GM18517 (cell line): ENCODE data around the gene NIN.

Source experiments
- ATAC-seq: cut with Tn5 transposase; IDR thresholded peaks from one replicate; pipeline ENCODE4 v1.9.1; 2021; ENCODE audit warnings: mild to moderate bottlenecking, moderate library complexity; ENCODE audit not compliant: unreplicated experiment

Gene NIN

DNA sequence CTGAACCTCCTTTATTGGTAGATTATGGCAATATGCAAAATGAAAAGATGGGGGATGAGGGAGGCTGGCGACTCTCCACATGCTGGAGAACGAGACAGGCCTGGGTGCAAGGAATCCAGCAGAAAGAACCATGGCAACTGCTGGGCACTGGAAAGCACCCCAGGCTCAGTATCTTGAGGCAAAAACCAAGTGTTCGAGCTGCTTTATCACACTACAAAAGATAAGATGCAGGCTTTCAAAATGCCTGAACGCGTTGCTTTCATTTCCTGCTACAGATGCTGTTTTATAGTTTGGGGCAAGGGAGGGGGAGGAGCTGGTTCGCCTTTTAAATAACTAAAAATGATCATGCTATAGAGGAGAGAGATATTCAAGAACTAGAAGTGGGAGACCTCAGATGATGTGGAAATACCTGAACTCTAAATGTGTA is 38.9 kb downstream of the NIN start:
- no peak for ATAC-seq

DNA sequence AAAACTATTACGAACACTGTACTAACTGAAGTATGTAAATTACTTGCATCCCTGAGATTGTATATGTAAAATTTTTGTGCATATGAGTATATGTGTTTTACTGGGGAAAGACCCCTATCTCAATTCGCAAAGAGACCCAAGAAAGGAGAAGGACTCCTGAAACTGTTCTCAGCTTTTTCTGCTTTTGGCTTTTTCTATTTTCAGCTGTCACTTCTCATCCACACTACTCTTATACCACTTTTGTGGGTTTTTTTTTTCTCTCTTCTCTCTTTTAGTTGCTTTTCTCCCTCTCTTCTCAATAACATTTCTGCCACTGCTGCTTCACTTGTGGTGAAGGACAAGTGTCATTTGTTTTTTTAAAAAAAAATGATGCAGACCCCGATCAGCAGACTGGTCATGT is 39.8 kb downstream of the NIN start:
- no peak for ATAC-seq

DNA sequence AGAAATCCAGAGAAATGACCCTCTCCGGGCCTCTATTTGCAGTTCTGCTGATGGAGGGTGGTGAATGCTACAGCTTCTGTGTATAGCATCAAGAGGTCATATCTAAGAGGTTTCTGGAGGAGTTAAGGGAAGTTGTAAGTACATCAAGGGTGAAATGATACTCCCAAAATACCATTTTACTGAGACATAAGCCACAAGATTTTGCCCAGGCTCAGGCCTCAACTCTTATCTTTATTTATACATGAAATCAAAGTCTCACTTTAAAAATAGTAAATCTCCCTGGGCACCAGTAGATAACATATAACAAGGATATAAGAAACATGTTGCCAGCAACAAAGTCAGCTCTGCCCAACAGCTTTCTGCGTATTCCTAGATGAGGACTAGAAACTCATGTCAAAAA is 40.4 kb downstream of the NIN start:
- ATAC-seq = no peak

DNA sequence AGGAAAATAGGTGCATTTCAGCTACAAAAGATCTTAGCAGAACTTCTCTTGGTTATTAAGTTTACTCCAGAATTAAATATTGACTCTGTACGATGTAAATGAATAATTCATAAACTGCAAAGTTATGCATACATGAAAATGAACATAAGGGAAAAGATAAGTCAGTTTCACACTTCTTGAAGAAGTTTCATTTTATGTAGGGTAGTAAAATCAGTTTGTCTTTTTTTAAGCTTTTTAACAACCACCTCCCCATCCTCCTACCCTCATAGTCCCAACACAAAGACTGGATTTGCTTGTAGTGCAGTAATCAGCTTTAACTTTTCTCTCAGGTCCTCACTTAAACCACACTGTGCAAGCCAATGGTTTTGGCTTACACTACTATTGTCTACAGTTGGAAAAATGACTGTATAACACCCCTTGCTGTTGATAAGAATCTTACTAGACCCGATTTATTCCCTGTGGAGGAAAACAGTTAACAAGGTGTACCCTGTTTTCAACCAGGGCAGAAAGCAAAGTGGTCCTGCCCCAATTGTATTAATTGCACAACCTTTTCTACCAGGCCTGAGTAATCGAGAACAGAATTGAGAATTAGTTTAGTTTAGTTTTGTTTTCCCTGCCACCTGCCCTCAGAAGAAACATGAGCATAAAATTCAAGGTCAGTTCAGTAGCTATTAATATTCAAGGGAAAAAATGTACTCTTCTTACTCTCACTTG is 44.1 kb downstream of the NIN start:
- ATAC-seq = no peak

DNA sequence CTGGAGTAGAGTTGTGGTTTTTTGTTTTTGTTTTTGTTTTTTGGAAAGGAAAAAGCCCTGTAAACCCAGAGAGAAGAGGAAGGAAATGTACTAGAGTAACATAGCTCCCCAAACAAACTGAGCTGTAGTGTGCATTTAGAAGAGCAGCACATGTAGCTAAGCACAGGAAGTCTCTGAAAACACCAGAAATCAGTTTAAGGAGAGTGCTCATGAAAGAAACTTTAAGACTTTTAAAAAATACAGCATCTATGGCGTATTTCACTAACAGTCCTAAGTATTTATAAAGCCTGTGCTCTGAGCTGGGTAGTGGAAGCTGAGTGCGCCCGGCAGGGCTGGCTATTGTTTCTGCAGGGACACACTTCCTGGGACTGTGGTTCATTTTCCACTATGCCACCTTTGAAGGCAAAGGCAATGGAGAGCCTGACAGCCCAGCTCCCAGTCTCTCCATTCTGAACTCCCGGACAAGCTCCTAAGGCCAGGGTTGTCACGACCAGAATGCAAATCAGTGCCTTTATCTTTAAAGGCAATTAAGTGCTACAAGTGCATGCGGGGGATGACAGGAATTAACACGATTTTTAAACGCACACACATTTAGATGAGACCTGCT is 45.4 kb downstream of the NIN start:
- ATAC-seq = no peak

DNA sequence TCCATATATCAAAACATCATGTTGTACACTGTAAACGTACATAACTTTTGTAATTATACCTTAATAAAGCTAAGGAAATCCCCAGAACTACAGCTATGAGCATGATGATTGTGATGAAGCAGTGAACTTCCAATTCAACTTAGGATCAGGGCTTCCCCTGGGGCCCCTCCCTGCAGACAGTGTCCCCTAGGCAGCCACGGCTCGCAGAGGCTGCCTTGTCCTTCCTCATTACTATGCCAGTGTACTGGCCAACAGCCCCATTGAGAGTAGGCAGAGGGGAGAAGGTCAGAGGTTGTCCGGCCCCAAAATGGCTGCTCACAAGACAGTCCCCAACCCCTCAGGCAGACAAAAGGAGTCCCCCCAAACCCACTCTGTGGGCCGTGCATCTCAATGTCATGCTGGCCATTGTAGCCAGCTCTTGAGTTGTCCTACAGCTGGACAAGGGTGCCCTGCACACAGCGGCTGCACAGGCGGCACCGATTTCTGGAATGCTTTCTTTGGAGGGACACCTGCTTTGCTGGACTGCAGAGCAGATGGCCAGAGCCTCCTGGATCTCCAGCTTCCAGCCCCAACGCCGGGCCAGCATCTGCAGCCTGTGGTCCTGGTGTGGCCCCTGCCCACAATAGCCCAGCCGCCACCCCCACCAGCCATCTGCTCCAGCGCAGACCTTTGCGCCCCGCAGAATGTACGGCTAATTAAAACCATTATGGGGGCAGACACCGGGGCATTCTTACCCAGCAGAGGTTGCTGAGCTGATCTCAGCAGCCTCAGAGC is 46.1 kb downstream of the NIN start:
- no peak for ATAC-seq

DNA sequence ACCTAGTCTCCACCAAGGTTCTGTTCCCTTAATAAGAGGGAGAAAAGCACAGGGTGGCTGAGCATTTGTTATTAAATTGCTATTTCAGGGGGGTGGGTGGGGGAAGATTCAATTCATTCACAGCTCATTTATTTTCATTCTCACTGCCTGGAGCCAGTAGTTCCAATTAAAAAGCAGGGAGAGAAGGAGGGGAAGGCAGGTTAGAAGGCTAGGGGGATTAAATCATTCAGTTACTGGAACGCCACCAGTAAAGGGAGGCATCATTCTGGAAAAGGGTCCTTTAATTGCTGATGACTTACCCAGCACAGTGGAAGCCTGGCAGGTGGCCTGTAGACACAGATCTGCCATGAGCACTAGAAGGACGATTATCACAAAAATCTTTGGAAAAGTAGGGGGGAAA is 47.4 kb downstream of the NIN start:
- no peak for ATAC-seq

DNA sequence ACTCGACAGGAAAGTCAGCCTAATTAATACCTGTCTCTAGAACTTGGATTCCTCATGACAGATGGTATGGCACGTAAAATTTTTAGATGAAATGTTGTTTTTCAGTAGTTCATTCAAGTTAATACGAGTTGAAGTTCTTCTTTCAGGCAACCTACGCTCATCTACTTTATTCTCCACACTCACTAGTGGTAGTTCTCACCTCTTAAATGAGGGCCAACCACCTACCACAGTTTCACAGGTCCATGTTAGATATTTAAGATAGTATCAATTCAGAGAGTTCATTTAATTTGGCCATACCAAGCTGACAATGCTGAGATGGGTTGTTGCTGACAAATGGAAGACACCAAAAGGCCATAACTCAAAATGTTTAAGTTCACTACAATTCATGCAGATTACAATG is 50.6 kb downstream of the NIN start:
- ATAC-seq = no peak

DNA sequence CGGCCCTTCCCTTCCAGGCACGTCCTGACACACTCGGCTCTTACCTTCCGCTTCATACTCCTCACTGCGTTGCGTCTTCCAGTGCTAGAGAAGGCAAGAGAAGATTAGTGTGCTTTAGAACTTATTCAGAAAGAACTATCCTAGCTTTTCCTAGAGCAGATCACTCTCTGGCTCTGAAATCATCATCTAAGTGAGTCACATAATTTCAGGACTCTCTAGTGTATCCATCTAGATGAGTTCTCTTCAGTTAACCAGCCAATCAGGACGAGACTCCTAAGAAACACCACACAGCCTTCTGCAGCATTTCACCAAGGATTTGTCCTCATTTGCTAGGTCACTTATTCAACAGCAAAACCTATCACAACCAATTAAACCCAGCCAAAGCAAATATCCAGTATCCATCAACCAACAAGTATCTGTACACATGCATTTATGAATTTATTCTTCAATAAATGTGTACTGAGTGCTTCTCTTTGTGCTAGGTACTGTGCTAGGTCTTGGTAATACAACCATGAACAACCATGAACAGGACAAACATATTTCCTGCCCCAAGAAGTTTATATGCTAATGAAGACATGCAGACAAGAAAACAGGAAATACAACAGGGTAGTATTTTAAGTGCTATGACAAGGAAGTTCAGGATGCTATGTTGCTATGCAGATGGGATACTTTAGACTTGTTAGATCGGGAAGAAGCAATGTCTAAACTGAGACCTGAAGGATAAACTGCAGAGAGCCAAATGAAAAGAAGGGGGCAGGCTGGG is 52.1 kb downstream of the NIN start:
- no peak for ATAC-seq

DNA sequence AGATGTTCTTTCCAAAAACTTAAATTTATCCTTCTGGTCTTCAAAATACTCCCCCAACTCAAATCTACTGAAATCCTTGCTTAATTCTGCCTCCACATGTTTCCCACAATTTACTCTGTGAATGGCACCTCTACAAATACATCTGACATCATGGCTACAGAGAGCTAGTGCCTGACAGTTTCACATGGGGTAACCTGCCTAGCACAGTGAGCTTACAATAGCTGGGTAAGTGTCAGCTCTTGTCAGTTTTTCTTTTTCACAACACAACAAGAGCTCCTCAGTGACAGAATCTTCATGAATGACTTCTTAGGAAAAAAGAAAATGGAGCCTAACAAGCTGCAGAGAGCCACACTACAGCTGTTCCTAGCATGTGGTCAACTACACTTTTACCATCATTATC is 54.4 kb downstream of the NIN start:
- ATAC-seq = no peak

DNA sequence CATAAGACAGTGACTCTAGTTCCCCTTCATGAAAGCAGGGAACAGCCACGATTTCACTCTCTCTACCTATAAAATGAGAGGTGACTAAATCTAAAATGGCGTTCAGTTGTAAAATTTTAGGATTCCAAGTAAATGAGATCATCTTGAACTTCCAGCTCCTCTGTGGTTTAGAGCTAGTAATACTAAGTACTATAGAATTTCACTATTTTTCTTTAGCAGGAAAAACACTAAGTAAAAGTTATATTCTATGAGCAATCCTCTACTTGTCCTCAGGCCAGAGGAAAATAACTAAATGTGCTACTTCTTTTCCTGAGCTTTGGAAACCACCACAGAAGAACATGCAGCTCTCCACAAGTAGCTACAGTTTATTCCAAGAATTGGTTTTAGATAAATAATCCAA is 55.6 kb downstream of the NIN start:
- ATAC-seq = no peak

DNA sequence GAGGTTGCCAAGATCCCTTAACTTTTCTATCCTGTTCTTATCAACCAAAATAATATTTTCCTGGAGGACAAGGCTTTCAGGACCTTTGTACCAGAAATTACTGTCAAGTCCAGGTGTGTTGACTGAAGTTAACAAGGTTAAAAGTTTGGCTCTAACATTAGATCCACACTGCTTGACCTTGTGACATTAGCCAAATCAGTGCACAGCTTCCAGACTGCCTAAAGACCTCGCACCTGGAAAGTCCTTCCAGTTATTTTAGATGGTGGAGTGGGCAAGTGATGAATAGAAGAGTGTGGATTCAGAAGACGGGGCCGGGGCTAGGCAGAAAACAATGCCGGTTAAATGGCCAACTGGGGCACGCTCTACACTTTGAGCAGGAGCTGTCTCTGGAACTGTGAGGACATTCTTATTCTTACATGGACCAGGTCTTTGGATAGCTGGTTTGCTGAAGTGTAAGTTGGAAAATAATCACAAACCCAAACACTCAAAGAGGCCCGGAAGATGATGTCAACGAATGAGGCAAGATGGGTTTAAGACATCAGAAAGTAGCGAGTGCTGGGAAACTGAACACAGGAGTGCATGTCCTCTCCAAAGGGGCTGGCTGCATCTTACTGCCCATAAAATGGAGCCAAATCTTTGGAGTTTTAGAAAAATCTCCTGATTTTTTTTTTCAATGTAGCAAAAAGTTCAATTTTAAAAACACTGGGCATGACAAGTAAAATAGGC is 56.3 kb downstream of the NIN start:
- no peak for ATAC-seq

DNA sequence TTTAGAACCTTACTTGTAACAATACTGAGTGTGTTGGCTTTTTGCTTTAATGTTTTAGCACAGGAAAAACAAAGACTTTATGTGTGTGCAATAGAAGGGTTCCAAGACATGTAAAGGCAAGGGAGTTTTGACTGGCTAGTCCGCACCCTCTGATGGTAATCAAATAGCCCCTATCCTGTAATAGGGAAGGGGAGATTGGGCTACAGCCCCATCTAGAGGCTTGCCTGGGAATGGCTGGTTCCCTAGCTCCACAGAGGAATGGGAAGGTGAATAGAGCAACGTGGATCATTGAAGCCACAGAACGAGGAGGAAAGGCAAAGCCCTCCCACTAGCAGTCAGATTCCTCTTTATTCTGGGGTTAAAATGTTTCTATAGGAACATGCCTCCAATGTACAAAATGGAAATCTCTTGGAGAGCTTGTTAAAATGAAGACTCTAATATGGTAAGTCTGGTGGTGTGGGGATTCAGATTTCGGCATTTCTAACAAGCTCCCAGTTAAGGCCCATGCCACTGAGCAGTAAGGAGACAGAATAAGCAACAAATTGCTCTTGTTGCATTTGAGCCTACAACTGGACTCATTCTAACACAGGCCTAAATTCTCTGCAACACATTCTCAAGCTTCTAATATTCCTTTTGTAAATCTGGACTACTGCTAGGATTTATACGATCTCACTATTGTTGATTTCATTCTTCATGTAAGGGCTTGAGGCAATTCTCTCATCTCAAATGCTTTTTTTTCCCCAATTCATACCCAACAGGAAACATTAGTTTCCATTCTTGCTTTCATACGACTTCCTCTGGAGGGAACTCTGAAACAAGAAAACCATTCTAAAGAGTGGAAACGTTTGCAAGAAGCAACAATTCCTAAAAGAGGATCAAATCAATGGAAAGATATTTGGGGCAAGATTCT is 57.1 kb downstream of the NIN start:
- ATAC-seq = no peak

DNA sequence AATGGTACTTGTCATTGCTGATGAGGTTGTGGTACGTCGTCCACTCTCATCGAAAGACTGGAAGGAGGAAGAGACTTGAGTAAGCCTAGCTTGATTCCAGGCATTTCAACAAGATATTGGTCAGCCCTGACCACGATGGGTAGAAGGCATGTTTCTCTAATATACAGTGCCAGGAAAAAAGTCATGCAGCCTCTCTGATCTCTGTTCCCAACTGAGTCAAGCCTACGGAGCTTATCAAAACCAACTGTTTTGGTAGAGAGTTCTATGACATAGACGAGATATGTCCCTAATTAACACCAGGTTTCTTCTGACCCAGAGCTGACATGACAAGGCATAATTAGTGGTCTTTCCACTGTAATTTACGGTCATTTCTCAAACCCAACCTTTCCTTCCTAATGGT is 58.5 kb downstream of the NIN start:
- no peak for ATAC-seq

DNA sequence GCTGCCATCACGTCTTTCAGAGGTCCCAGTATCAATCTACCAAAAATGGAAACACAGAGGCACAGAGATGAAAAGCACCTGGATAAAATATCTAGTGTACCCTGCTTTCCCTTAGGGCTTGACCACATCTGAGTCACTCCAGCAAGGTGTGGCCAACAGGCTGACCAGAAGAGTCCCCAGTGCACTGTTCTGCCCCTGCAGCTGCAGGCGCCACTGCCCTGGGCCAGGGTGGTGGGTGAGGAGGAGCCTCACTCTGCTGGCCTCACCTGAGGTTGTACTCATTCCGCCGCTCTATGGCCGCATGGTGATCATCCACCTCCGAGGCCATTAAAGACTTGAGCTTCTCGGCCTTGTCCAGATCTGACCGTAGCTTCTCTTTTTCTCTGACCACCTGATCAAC is 60.4 kb downstream of the NIN start:
- no peak for ATAC-seq

DNA sequence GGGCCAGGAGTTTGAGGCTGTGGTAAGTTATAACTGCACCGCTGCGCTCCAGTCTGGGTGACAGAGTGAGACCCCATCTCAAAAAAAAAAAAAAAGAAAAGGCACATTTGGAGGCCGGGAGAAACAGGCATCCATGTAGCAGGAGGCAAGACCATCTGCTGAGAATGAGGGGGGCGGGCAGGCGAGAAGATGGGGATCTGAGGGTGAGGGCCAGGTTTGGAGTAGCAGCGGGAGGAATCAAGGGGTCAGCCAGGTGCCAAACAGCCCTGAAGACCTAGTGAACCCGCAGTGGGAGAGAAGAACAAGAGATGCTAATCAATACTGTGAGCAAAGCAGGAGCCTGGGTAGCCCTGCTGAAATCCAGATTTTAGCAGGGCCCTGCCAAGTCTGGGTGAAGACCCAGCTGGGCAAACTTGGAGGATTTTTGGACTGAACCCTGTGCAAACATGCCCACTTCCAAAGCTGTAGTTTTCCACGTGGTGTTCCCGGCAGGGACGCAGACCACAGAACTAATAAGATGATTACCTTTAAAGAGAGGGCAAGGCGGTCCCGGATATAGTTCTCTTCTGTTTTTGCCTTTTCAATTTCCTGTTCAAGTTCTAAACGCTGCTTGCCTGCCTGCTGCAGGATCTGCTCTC is 61.0 kb downstream of the NIN start:
- ATAC-seq = no peak

DNA sequence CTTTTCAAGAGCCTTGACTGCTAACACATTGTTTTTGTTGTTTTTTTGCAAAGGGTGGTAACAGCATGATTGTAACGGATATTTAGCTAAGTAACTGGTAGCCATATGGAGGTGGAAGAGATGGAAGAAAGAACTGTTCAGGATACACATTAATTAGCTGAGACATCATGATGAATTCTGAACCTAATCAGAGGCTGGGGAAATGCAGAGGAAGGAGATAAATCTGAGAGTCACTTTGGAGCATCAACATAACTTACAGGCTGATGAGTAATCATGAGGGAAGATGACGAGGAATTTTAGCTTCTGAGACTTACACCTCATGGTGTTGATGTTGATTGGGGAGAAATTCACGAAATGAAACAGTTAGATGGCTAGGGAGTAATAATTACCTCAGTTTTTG is 62.3 kb downstream of the NIN start:
- ATAC-seq = no peak

DNA sequence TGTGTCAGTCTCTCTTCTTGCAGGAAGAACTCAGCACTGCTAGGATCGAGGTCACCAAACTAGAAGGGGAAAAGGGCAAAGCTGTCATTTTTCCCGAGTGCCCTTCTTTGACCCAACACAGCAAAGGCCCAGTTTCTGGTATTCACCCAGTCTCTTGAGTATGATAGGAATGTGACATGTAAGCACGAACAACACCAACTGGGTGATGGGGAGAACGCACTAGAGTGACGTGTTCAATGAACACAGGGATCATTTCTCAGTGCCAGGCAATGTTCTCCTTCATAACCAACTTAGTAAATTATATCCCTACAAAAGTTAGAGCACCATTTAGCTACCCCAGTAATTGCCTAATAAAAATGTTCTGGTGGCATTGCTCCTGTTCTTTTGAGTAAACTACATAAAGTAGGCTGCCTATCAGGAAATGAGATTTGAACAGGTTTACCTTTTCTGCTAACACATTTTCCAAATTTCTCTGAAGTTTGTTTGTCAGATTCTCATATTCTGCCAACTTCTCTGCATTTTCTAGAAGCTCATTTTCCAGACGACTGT is 64.5 kb downstream of the NIN start:
- no peak for ATAC-seq

DNA sequence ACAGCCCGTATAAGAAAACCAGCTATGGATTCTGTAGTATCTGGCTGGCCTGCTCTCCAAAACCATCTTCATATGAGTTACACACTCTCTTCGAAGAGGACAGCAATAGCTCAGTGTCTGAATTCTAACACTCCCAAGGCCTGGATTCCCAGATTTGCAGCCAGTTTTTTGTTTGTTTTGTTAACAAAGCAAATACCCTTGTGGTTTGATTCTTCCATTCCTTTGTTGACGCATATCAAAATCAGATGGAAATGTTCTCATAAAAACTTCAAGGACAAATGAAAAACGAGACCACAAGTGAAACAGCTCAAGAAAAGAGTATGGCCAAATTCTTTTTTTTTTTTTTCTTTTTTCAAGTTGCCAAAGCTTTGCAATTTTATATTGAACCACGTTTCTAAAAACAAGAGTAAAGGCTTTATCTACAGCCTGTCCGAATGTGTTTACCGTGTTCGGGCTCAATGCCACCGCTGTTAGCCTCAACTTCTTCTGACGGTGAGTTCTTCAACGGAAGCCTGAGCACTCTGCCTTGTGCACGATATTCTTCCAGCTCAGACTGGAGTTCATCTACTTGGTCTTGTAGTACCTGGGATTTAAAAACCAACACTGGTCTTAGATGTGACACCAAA is 67.5 kb downstream of the NIN start:
- ATAC-seq = no peak
